HG02588 (cell line): ENCODE data around the gene CLEC16A.

ENCODE experiments used
- ATAC-seq: cut with Tn5 transposase; IDR thresholded peaks from one replicate; pipeline ENCODE4 v1.9.1; 2021; ENCODE audit warnings: mild to moderate bottlenecking, moderate library complexity; ENCODE audit not compliant: unreplicated experiment

CLEC16A gene

DNA sequence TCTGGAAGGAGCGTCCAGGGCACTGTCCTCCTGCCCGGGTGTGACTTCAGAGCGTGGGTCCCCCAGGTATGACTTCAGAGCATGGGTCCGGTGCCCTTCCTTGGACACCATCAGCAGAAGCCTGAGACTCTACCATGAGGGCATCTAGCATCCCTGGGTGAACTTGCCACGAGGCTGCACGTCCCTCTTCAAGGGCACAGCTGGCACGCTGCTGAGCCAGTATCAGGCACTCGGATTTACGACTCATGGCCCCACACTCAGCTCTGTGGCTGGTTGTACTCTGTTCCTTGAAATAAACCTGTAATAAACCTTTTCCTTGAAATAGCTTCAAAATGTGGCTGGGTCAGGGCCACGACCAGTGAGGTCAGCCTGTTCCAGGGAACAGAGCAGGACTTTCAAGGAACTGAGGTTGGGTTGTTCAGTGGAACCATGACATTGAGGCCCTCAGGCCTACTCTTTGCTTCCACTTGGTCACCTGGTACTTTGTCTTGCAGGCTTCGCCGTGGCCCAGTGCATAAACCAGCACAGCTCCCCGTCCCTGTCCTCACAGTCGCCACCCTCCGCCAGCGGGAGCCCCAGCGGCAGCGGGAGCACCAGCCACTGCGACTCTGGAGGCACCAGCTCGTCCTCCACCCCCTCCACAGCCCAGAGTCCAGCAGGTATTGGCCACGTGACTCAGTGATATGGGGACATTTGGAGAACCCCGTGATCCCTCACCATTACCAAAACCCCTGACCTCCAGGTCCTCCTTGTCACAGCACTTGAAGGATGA is 221.7 kb downstream of the CLEC16A start:
- no peak for ATAC-seq

DNA sequence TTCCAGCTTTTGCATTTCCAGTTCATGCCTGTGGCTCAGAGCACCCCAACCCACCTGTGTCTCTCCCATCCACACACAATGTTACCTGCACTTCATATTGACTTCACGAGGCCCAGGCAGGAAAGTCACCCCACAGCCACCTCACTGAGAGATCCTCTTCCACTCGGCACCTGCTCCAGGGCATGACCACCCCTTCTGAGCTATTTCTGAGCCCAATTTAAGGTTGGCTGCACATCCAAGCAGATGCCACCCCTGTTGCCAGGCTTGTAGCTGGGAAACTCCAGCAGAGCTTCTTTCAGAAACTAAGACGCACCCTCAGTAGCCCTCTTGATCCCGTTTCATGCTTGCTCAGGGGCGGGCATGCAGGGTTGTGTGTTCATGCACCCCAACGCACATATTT is 223.2 kb downstream of the CLEC16A start:
- ATAC-seq, result no peak

DNA sequence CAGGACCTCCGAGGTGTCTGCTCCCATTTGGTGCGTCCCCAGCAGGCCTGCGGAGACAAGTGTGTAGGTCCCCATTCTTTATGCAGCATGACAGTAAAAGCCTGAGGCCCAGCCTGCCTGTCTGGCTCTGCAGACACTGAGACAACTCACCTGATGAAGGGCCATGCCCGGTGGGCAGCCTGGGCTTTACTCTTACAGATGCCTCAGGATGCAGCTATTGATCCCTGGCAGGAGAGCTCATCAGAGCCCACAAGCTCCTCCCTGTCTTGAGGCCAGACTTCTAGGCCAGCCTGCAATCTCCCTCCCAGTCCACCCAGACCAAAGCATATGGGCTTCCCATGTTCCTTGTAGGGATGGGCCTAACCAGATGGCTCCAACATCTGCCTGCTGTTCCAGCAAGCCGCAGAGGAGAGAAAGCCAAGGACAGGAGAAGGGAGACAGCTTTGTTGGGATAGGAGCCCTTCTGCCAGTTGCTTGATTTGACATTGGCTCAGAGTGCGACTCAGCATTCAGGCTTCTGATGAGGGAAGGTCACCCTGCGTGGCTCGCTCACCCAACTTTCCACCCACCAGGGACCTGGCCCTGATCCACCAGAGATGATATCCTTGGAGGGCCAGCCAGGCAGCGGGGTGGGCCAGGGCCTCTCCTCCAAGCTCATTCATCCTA is 224.2 kb downstream of the CLEC16A start:
- no peak for ATAC-seq

DNA sequence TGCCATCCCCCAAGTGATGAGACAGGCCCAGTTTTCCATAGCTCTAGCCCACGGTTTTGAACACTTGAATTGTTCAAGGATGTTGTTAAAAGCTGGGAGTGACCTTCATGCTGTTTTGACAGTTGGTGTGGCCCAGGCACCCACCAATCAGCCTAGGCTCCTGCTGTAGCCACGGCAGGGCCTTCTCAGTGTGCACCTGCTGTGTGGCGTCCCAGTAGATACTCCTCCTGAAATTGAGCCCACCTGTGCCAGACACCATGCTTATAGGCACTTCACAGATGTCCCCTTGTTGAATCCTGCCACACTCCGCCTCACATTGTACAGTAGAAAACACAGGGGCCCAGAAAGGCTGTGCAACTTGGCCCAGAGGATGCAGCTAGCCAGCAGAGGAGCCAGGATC is 225.3 kb downstream of the CLEC16A start:
- no peak for ATAC-seq

DNA sequence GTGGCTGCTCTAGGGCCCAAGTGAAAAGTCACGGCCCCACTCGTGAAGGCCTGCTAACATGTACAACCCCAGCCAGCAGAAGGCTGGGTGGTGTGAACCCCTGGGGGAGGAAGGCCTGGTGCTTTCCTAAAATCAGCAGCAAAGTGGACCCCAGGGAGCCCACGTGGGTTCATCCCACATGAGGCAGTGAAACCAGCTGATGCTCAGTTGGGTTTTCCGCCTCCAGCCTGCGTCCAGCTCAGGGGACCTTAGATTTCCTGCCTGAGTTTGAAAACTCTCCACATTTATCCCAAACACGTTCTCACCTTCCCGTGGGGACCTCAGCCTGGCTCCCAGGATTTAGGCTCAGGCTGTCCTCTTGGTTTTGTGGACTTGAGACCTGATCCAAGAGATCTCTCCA is 225.8 kb downstream of the CLEC16A start:
- no peak for ATAC-seq

DNA sequence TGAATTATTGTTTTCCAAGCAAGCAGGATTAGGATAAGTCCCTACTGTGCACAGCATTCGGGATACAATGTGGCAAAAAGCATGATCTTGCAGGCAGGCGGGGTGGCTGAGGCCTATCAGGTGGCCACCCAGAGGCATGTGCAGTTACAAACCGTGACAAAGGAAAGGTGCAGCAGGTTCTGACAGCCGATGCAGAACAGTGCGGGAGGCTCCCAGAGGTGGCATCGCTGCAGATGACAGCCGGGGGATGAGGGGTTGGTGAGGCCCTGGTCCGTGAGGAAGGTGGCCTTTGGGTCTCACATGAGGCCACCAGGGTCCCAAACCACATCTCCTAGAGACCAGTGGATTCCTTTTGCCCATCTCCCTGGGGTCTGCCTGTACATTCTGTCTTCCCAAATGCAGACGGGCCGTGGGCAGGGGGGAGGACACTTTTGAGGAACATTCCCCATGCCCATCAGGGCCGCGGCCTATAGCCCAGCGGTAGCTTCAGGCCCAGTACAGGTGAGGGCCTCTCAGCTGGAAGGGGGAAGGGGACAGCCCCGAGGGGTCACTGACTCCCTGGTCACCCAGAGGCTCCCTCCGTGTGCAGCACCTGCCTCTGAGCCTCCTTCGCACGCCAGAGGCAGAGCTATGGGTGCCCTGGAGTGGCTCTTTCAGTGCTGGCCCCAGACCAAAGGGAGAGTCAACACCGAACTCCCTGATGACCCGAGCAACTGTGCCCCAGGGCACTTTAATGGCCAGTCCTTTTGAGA is 226.5 kb downstream of the CLEC16A start:
- ATAC-seq, result no peak

DNA sequence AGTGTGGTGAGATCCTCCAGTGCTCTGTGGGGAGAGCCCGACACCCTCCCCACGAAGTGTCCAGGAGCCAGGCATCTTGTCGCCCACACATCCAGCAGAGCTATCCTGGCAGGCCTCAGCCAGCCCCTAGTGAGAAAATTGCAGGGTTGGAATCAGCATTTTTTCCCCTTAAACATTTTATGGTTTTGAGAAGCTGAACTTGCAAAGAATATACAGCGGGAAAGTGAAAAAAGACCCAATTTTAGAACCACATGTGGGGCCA is 227.0 kb downstream of the CLEC16A start:
- ATAC-seq, result no peak

DNA sequence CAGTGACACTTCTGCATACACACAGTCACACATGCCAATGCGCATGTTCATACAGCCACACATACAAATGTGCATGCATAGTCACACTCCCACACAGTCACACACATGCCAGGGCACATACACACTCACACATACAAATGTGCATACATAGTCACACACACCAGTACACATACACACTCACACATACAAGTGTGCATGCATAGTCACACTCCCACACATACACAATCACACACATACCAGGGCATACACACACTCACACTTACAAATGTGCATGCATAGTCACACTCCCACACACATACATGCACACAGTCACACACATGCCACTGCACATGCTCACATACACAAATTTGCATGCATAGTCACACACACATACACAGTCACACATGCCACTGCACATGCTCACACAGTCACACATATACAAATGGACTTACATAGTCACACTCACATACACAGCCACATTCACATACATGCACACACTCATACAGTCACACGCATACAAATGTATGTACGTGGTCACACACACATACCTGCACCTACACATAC is 227.5 kb downstream of the CLEC16A start:
- no peak for ATAC-seq

DNA sequence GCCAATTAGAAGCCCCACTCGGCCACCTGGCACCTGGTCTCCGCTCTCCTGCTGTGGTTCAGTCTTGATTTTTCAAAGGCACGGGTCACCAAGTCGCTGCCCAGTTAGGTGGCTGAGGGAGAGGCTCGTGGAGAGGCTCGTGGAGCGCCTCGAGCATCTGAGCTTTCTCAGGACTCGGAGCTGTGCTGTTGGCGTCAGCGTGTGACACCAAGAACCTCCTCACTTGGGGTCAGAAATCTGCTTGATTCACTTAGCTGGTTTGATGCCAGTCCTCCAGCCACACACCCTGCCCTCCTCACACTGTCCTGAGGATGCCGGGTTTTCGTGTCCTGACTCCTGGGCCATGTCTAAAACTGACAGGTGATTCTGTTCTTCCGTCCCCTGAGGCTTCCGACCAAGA is 229.1 kb downstream of the CLEC16A start:
- ATAC-seq, result no peak

DNA sequence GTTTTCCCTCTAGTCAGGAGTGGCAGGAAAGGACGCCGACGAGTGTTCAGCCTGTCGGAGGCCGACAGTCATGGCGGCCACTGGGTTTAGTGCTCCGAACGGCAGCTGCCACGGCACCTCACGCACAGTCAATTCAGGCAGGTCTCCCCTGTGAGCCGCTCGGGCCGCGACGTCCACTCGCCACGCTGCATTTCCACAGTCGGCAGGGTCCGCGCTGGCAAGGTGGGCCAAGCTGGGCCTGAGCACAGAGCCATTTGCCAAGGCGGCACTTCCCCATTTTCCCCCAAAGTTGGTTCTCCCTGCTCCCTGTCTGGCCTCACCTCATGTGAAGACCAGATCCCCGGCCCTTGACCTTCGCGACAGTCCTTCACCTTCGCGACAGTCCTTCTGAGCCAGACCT is 229.8 kb downstream of the CLEC16A start:
- no peak for ATAC-seq

DNA sequence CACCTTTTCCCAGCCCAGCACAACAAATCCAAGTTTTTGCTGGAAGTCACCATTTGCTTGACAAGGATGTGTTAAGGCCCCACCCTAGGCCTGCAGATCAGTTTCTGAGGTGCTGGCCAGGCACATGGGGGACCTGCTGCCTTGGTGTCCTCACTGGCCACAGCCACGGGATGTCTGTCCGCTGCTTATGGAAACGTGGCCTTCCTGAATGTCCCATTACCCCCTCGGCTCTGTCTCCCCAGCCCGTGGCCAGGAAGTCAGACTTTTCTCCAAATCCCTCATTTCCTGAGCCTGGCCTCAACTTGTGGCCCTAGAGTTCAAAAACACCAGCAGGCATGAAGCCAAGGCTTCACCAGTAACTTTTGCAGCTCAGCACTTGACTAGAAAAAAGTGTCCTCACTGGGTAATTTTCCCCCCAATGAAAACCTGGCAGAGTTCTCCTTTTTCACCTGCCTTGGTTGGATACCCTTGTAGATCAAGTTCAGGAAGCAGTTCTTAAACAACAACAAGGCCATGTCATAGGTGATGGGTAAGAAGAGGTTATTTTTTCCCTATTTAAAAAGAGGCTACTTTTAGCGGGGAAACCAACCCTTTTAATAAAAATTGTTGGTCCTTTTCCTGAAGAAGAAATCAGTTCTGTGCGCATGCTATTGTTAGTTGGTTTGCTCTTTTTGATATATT is 230.9 kb downstream of the CLEC16A start:
- ATAC-seq, result no peak

DNA sequence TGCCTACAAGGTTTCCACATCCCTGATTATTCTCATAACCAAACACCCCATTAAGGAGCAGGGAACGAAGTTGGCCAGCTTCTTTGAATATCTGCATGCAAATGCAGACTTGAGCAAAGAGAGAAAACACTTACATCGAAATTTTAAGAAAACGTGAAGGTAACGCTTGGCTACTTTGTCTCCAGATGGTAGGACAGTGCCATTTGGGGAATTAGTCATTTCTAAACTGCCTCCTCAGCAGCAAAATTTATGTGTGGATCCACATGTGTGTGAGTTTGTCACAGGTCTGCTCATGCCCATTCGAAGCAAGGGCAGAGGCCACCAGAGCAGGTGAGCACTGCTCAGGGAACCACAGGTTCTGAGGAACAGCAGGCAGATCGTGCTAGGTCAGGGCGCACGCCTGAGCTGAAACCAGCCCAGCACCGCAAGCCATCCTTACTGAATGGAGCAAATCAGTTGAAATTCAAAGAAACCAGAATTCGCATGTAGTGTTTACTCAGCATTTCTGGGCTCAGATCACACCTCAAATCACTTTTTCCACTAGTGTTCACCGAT is 231.5 kb downstream of the CLEC16A start:
- ATAC-seq, result peak; percentile 47

DNA sequence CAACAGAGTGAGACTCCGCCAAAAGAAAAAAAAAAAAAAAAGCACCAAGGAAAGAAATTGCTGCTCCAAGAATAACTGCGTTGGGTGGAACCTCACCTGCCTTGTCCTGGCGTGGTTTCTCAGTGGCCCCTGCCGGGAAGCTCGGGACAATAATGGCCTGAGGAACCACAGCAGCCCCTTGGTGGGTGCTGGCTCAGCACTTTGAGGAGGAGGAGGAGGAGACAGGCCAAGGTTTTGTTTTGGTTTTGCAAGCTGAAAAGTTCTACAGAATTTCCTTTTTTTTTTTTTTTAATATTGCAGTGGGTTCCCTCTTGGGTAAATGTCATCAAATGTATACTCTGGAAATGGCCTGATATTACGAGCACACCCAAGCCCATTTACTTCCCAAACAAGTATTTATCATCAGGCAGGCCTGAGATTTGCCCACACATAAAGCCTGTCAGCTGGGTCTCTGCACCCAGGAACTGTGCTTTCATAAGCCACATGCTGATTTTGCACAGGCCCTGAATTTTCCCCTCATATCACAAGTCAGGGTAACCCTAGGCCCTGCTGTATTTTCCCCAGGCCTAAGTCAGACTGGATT is 233.3 kb downstream of the CLEC16A start:
- ATAC-seq, result no peak

DNA sequence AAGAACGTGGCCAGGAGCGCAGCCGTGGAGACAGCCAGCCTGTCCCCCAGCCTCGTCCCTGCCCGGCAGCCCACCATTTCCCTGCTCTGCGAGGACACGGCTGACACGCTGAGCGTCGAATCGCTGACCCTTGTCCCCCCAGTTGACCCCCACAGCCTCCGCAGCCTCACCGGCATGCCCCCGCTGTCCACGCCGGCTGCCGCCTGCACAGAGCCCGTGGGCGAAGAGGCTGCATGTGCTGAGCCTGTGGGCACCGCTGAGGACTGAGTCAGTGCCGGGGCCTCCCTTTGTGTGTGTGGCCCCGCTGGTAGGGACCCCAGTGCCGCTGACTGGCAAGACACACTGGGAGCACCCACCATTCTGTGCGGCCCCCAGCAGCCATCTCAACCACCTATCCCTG is 234.1 kb downstream of the CLEC16A start:
- ATAC-seq, result no peak

DNA sequence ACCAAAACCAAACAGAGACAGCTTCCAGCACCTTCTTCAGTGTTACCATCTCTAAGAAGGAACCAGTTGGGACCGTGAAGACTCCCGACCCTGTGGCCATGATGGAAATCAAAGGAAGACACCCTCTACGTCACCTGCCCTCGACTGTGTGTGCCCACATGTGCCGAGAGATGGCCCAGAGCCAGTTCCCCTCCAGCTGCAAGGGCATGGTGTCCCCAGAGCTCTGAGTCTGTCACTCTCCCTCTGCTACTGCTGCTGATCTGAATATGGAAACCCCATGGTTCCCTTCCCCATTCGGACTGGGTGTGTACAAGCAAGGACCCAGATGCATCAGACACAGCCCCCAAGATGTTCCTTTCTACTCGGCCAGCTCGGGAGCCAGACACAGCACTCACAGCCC is 235.2 kb downstream of the CLEC16A start:
- no peak for ATAC-seq

DNA sequence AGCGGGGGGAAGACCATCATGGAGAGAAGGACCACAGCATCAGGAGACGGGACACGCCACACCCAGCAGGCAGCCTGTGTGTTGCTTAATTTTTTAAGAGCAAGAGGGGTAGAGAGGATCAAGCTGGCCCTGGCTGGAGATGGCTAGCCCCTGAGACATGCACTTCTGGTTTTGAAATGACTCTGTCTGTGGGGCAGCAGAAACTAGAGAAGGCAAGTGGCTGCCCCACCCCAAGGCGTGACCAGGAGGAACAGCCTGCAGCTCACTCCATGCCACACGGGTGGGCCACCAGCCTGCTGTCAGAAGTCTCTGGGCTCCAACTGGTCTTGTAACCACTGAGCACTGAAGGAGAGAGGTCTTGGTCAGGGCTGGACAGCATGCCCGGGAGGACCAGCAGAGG is 236.1 kb downstream of the CLEC16A start:
- ATAC-seq, result no peak

DNA sequence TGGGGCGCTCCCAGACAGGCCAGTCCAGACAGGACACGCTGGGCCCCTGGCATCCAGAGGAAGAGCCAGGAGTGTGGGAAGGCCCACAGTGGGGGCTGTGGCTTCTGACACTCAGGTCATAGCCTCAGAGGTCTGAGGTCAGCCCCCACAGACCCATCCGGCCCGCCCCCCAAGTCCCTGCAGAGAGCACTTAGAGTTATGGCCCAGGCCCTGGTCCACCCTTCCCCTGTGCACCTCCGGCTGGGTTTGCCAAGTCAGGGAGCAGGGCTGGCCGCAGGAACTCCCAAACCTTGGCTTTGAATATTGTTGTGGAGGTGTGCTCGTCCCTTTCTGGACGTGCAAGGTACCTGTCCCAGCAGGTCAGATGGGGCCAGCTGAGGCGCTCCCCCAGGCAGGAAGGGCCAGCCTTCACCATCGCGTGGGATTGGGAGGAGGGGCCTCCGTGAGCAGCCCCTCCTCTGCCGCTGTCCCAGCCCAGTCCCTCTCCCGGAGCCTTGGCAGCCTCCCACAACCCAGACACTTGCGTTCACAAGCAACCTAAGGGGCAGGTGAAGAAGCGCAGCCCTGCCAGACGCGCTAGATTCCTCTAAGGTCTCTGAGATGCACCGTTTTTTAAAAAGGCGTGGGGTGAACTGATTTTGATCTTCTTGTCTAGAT is 237.0 kb downstream of the CLEC16A start:
- no peak for ATAC-seq

DNA sequence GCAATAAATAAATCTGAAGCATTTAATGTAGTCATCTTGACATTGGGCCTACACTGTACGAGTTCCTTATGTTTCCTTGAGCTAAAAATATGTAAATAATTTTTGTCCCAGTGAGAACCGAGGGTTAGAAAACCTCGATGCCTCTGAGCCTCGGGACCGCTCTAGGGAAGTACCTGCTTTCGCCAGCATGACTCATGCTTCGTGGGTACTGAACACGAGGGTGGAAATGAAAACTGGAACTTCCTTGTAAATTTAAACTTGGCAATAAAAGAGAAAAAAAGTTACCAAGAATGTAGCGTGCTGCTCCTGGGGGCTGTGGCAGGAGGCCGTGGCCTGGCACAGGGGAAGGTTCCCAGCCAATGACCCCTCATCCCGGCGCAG is 237.5 kb downstream of the CLEC16A start:
- no peak for ATAC-seq

DNA sequence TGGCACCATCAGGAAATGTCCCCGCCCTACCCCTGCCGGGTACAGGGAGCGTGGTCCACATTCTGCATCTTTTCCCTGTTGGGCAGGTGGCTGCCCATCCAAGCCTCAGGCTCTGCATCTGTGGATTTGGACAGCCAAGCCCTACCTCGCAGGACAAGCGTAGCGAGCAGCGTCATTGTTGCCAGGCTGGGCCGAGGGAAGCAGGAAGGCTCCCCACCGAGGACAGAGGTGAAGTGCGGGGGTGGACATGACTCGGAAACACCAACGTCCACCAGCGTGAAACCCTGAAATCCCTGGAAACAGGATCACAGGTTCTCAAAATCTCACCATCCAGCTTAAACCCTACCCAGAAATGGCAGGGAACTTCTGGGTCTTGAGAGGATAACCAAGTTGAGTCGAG is 238.0 kb downstream of the CLEC16A start:
- ATAC-seq, result no peak
